Brain microvascular endothelial cell (primary cell): ENCODE data around the gene DMPK.
"Not testable (repeated sequence)": the region's sequence is repeated elsewhere in the genome, so short reads cannot be mapped to it uniquely, and the experiment has no call there.

ENCODE experiments used
- DNase-seq: peaks from one replicate; pipeline ENCODE4 v3.0.0-alpha.2; 2020
- H3K27ac ChIP-seq: fragments of 250-450 bp; sonication (Bioruptor Pico); 2 replicates; pipeline ENCODE4 v1.5.1; 2020; ENCODE audit warnings: mild to moderate bottlenecking, moderate library complexity
- H3K27me3 ChIP-seq: fragments of 250-450 bp; sonication (Bioruptor Pico); replicated peaks from 2 replicates; pipeline ENCODE4 v1.5.1; 2020; ENCODE audit warnings: mild to moderate bottlenecking
- H3K36me3 ChIP-seq: fragments of 250-450 bp; sonication (Bioruptor Pico); replicated peaks from 2 replicates; pipeline ENCODE4 v1.5.1; 2020; ENCODE audit warnings: mild to moderate bottlenecking
- H3K4me3 ChIP-seq: 2 replicates; pipeline ENCODE4 v1.5.1; 2011; ENCODE audit warnings: low read depth, mild to moderate bottlenecking, control low read depth, low read length, moderate library complexity
- in situ Hi-C: cut with HindIII; loops from 2 replicates; pipeline ENCODE4 v1.10.0; 2017; ENCODE audit warnings: low sequenced_read_pairs, low pct_ligation_motif_present
- TF ChIP-seq, protein P1 (sequence below): IDR thresholded peaks from 2 replicates; pipeline ENCODE4 v1.5.1; 2011; ENCODE audit warnings: low read depth, mild to moderate bottlenecking, moderate library complexity, low read length, control low read depth, inconsistent platforms; ENCODE audit errors: missing control alignments

The DMPK gene

DNA sequence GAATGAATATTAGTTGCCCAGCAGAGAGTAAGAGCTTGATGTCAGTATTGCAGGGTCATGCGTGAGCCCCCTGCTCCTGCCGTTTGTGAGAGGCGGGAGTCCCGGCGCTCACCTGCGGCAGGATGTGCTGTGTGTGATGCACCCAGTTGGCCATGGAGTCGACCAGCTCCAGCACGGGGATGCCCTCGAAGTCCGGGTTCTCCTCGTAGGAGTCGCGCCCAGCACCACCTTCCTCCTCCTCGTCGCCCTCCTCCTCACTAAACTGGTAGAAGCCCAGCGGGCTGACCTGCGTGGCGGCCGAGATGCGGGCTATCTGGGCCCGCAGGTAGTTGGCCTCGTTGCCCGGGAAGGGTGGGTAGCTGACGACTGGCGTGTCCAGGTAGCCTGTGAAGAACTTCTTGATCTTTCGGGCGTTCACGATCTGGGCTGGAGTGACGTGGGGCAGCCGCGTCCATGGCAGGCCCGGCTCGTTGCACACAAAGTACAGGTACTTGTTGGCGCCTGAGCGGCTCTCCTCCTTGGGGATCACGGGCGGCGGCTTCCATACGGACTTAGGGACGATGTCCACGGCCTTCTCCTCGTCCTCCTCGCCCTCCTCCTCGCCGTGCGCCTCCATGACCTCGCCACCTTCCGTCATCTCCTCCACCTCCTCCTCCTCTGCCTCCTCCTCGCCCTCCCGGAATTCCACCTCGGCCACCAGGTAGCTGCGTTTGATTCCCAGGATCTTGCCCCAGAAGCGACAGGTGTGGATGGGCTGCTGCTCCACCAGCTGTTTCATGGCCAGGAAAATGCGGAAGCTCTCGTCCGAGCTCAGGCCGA is 22.1 kb upstream of the DMPK start:
- H3K27ac ChIP-seq: no peak overlapping the region
- no peak for DNase-seq
- no peaks in the 10 kb centered on the region for H3K27me3 ChIP-seq
- H3K4me3 ChIP-seq: no peak overlapping the region
- TF ChIP-seq, protein P1, sequence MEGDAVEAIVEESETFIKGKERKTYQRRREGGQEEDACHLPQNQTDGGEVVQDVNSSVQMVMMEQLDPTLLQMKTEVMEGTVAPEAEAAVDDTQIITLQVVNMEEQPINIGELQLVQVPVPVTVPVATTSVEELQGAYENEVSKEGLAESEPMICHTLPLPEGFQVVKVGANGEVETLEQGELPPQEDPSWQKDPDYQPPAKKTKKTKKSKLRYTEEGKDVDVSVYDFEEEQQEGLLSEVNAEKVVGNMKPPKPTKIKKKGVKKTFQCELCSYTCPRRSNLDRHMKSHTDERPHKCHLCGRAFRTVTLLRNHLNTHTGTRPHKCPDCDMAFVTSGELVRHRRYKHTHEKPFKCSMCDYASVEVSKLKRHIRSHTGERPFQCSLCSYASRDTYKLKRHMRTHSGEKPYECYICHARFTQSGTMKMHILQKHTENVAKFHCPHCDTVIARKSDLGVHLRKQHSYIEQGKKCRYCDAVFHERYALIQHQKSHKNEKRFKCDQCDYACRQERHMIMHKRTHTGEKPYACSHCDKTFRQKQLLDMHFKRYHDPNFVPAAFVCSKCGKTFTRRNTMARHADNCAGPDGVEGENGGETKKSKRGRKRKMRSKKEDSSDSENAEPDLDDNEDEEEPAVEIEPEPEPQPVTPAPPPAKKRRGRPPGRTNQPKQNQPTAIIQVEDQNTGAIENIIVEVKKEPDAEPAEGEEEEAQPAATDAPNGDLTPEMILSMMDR: no peak
- H3K36me3 ChIP-seq: no peaks in the 10 kb centered on the region
- in situ Hi-C loops: no loop called here

DNA sequence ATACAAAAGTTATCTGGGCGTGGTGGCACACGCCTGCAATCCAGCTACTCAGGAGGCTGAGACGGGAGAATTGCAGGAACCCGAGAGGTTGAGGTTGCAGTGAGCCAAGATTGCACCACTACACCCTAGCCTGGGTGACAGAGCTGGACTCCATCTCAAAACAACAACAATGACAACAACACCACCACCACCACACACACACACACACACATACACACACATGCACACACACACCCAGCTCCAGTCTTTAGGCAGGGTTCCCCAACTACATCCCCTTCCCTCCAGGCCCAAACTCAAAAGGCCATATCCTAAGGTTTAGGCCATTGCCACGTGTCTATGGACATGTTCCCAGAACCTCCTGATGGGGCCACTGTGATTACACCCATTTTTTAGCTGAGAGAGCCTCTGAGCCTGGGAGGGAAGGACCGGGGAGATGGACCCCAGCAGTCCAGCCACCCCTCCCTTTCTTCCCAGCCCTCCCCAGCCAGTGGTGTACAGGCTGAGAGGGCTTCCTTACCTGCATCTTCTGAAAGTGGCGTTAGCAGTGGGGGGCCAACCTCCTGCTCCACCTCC is 19.4 kb upstream of the DMPK start:
- in situ Hi-C loops: no loop called here
- Histone ChIP-seq H3K27ac (no peak overlapping the region), H3K4me3 (no peak overlapping the region), H3K27me3 (no peaks in the 10 kb centered on the region), H3K36me3 (no peaks in the 10 kb centered on the region)
- TF ChIP-seq, protein P1: no peak
- DNase-seq: no peak

DNA sequence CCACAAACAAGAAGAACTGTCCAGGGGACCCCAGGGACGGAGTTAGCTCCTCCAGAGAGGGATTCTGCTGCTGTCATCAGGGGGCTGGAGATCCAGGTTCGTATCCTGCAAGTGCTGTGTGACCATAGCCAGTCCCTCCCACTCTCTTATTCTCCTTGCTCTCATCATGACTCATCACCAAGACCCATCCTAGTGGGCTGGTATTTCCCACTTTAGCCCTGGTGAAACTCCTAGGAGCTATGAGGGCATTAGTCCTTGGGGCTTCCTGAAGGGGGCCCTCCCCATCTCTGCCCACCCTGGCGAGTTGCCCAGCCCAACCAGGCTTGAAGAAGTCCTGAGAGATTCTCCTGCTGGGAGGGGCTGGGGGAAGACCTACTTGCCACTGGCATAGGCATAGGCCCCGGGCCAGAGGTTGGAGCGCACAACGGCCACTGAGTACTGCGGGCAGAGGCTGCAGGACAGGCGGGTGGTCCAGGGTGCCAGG is 17.8 kb upstream of the DMPK start:
- Histone ChIP-seq H3K4me3 (no peak overlapping the region), H3K27me3 (no peaks in the 10 kb centered on the region), H3K36me3 (no peaks in the 10 kb centered on the region), H3K27ac (no peak overlapping the region)
- TF ChIP-seq, protein P1: no peak
- in situ Hi-C loops: no loop called here
- DNase-seq: peak; percentile 31

DNA sequence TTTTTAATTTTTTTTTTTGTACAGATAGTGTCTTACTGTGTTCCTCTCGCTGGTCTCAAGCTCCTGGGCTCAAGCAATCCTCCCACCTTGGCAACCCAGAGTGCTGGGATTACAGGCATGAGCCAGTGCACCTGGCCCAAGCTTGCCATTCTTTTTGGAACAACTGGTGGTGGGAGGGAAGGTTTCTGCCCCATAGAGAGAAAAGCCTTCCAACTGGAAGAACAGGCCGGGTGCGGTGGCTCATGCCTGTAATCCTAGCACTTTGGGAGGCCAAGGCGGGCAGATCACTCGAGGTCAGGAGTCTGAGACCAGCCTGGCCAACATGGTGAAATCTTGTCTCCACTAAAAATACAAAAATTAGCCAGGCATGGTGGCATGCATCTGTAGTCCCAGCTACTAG is 17.3 kb upstream of the DMPK start:
- H3K27me3 ChIP-seq, H3K36me3 ChIP-seq, H3K27ac ChIP-seq, in situ Hi-C loops, DNase-seq, H3K4me3 ChIP-seq: not testable (repeated sequence)

DNA sequence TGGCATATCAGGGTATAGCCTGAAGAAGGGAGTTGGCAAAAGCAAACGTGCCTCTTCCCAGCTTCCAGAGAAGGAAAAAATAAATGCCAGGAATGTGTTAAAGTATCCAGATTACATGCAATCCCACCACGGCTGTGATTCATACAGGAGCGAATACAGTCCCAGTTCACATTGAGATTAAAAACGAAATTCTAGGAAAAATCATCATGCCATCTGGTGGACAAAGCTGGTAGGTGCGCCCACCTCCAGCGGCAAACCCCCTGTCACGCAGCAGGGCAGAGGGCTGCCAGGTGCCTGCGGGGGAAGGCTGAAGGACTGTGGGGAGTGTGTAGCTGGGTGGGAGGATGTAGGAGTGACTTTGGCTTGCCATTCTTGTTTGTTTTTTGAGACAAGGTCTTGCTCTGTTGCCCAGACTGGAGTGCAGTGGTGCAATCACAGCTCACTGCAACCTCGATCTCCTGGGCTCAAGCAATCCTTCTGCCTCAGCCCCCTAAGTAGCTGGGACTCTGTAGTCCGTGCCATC is 16.8 kb upstream of the DMPK start:
- no peak overlapping the region for H3K27ac ChIP-seq
- TF ChIP-seq, protein P1: peak; percentile 85
- no peaks in the 10 kb centered on the region for H3K27me3 ChIP-seq
- in situ Hi-C loops: no loop called here
- no peaks in the 10 kb centered on the region for H3K36me3 ChIP-seq
- H3K4me3 ChIP-seq: no peak overlapping the region
- DNase-seq: peak; percentile 72

DNA sequence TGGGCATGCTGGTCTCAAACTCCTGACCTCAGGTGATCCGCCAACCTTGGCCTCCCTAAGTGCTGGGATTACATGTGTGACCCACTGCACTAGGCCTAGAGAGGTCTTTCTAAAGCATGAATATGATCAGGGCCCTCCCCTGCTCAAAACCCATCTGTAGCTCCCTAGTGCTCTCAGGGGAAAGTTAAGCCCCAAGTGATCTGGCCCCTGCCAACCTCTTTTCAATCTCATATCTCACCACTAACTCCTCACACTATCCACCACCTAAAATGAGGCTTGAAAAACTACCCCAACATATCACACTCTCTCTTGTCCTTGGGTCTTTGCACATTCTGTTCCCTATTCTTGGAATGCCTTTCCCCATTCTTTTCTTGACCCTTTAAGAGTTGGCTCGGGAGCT is 12.3 kb upstream of the DMPK start:
- TF ChIP-seq, protein P1: no peak
- Histone ChIP-seq H3K36me3 (peaks cover 10% of the 10 kb centered on the region), H3K27ac (no peak overlapping the region), H3K27me3 (no peaks in the 10 kb centered on the region), H3K4me3 (no peak overlapping the region)
- DNase-seq: no peak
- in situ Hi-C loops: no loop called here
